HEK293 (cell line): ENCODE measurements around the gene KIF4A.

ENCODE experiments used
- AEBP2 ChIP-seq: fragments of 450-650 bp; formaldehyde crosslinking; IDR thresholded peaks from 2 replicates; pipeline ENCODE4 v1.5.1; 2016; ENCODE audit warnings: missing biosample characterization, missing genetic modification characterization, borderline replicate concordance
- KLF16 ChIP-seq: fragments of 450-650 bp; formaldehyde crosslinking; IDR thresholded peaks from 2 replicates; pipeline ENCODE4 v1.5.1; 2017; ENCODE audit warnings: missing biosample characterization, missing genetic modification characterization
- MYNN ChIP-seq: fragments of 450-650 bp; formaldehyde crosslinking; IDR thresholded peaks from 2 replicates; pipeline ENCODE4 v1.5.1; 2016; ENCODE audit warnings: missing biosample characterization, missing genetic modification characterization, borderline replicate concordance
- SP7 ChIP-seq: fragments of 450-650 bp; formaldehyde crosslinking; IDR thresholded peaks from 2 replicates; pipeline ENCODE4 v1.5.1; 2016; ENCODE audit warnings: missing biosample characterization, missing genetic modification characterization
- YY1 ChIP-seq: fragments of 450-650 bp; formaldehyde crosslinking; IDR thresholded peaks from 2 replicates; pipeline ENCODE4 v1.5.1; 2018; ENCODE audit warnings: missing biosample characterization, missing genetic modification characterization
- ZNF138 ChIP-seq: fragments of 450-650 bp; formaldehyde crosslinking; IDR thresholded peaks from 2 replicates; pipeline ENCODE4 v1.5.1; 2016; ENCODE audit warnings: missing biosample characterization, missing genetic modification characterization, borderline replicate concordance
- ZNF248 ChIP-seq: fragments of 450-650 bp; formaldehyde crosslinking; IDR thresholded peaks from 2 replicates; pipeline ENCODE4 v1.5.1; 2017; ENCODE audit warnings: missing biosample characterization, missing genetic modification characterization
- ZNF488 ChIP-seq: fragments of 450-650 bp; formaldehyde crosslinking; IDR thresholded peaks from 2 replicates; pipeline ENCODE4 v1.5.1; 2016; ENCODE audit warnings: missing biosample characterization, missing genetic modification characterization
- ZNF707 ChIP-seq: fragments of 450-650 bp; formaldehyde crosslinking; IDR thresholded peaks from 2 replicates; pipeline ENCODE4 v1.5.1; 2016; ENCODE audit warnings: missing biosample characterization, missing genetic modification characterization
- ZNF776 ChIP-seq: fragments of 450-650 bp; formaldehyde crosslinking; IDR thresholded peaks from 2 replicates; pipeline ENCODE4 v1.5.0; 2017; ENCODE audit warnings: missing biosample characterization, missing genetic modification characterization, borderline replicate concordance
- TF ChIP-seq, protein P1 (sequence below): fragments of 450-650 bp; formaldehyde crosslinking; IDR thresholded peaks from 2 replicates; pipeline ENCODE4 v1.5.1; 2016; ENCODE audit warnings: missing biosample characterization, missing genetic modification characterization
- TF ChIP-seq, protein P2 (sequence below): fragments of 450-650 bp; formaldehyde crosslinking; IDR thresholded peaks from 2 replicates; pipeline ENCODE4 v1.5.1; 2016; ENCODE audit warnings: missing biosample characterization, missing genetic modification characterization
- TF ChIP-seq, protein P3 (sequence below): fragments of 450-650 bp; formaldehyde crosslinking; IDR thresholded peaks from 2 replicates; pipeline ENCODE4 v1.5.1; 2017; ENCODE audit warnings: missing biosample characterization, mild to moderate bottlenecking, missing genetic modification characterization, moderate library complexity
- TF ChIP-seq, protein P4 (sequence below): fragments of 450-650 bp; formaldehyde crosslinking; IDR thresholded peaks from 2 replicates; pipeline ENCODE4 v1.5.1; 2016; ENCODE audit warnings: missing biosample characterization, missing genetic modification characterization

GRCh38 chrX:70244881-70245280, 45.0 kb upstream of the KIF4A start:
- TF ChIP-seq, protein P1, sequence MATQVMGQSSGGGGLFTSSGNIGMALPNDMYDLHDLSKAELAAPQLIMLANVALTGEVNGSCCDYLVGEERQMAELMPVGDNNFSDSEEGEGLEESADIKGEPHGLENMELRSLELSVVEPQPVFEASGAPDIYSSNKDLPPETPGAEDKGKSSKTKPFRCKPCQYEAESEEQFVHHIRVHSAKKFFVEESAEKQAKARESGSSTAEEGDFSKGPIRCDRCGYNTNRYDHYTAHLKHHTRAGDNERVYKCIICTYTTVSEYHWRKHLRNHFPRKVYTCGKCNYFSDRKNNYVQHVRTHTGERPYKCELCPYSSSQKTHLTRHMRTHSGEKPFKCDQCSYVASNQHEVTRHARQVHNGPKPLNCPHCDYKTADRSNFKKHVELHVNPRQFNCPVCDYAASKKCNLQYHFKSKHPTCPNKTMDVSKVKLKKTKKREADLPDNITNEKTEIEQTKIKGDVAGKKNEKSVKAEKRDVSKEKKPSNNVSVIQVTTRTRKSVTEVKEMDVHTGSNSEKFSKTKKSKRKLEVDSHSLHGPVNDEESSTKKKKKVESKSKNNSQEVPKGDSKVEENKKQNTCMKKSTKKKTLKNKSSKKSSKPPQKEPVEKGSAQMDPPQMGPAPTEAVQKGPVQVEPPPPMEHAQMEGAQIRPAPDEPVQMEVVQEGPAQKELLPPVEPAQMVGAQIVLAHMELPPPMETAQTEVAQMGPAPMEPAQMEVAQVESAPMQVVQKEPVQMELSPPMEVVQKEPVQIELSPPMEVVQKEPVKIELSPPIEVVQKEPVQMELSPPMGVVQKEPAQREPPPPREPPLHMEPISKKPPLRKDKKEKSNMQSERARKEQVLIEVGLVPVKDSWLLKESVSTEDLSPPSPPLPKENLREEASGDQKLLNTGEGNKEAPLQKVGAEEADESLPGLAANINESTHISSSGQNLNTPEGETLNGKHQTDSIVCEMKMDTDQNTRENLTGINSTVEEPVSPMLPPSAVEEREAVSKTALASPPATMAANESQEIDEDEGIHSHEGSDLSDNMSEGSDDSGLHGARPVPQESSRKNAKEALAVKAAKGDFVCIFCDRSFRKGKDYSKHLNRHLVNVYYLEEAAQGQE: no peak
- TF ChIP-seq MYNN (no peak), ZNF488 (tag by site-specific recombination) (no peak), AEBP2 (tag by site-specific recombination) (no peak), SP7 (no peak), ZNF707 (no peak), KLF16 (tag by site-specific recombination) (no peak), YY1 (tag by site-specific recombination) (no peak), ZNF776 (tag by site-specific recombination) (no peak), ZNF248 (tag by site-specific recombination) (no peak), ZNF138 (tag by site-specific recombination) (no peak)
- TF ChIP-seq, protein P2, sequence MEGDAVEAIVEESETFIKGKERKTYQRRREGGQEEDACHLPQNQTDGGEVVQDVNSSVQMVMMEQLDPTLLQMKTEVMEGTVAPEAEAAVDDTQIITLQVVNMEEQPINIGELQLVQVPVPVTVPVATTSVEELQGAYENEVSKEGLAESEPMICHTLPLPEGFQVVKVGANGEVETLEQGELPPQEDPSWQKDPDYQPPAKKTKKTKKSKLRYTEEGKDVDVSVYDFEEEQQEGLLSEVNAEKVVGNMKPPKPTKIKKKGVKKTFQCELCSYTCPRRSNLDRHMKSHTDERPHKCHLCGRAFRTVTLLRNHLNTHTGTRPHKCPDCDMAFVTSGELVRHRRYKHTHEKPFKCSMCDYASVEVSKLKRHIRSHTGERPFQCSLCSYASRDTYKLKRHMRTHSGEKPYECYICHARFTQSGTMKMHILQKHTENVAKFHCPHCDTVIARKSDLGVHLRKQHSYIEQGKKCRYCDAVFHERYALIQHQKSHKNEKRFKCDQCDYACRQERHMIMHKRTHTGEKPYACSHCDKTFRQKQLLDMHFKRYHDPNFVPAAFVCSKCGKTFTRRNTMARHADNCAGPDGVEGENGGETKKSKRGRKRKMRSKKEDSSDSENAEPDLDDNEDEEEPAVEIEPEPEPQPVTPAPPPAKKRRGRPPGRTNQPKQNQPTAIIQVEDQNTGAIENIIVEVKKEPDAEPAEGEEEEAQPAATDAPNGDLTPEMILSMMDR: no peak
- TF ChIP-seq, protein P3, sequence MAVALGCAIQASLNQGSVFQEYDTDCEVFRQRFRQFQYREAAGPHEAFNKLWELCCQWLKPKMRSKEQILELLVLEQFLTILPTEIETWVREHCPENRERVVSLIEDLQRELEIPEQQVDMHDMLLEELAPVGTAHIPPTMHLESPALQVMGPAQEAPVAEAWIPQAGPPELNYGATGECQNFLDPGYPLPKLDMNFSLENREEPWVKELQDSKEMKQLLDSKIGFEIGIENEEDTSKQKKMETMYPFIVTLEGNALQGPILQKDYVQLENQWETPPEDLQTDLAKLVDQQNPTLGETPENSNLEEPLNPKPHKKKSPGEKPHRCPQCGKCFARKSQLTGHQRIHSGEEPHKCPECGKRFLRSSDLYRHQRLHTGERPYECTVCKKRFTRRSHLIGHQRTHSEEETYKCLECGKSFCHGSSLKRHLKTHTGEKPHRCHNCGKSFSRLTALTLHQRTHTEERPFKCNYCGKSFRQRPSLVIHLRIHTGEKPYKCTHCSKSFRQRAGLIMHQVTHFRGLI (tag by site-specific recombination): no peak
- TF ChIP-seq, protein P4, sequence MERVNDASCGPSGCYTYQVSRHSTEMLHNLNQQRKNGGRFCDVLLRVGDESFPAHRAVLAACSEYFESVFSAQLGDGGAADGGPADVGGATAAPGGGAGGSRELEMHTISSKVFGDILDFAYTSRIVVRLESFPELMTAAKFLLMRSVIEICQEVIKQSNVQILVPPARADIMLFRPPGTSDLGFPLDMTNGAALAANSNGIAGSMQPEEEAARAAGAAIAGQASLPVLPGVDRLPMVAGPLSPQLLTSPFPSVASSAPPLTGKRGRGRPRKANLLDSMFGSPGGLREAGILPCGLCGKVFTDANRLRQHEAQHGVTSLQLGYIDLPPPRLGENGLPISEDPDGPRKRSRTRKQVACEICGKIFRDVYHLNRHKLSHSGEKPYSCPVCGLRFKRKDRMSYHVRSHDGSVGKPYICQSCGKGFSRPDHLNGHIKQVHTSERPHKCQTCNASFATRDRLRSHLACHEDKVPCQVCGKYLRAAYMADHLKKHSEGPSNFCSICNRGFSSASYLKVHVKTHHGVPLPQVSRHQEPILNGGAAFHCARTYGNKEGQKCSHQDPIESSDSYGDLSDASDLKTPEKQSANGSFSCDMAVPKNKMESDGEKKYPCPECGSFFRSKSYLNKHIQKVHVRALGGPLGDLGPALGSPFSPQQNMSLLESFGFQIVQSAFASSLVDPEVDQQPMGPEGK (tag by site-specific recombination): no peak
